K562 (cell line): ENCODE results near the gene ATAD3C. TPM values are rescaled to one million over a fixed set of nuclear protein-coding genes. Genes with fewer than 3 reads are reported as not detected.

ENCODE experiments used
- ARHGAP35 ChIP-seq: fragments of 450-650 bp; IDR thresholded peaks from 2 replicates; pipeline ENCODE4 v1.6.1; 2018; ENCODE audit not compliant: partially characterized antibody
- BDP1 ChIP-seq: IDR thresholded peaks from 3 replicates; pipeline ENCODE4 v1.6.1; 2011; ENCODE audit not compliant: insufficient read length, insufficient read depth
- CBFB ChIP-seq: sonication (generic); formaldehyde crosslinking; IDR thresholded peaks from 2 replicates; pipeline ENCODE4 v1.4.0; 2020; ENCODE audit warnings: mild to moderate bottlenecking, missing genetic modification reagents
- ELK3 ChIP-seq: fragments of 450-650 bp; formaldehyde crosslinking; IDR thresholded peaks from 2 replicates; pipeline ENCODE4 v1.4.0; 2020; ENCODE audit warnings: mild to moderate bottlenecking
- EP300 ChIP-seq: IDR thresholded peaks from 2 replicates; pipeline ENCODE4 v1.6.1; 2012; ENCODE audit warnings: low read length, improper control_type of control experiment
- ETS2 ChIP-seq: IDR thresholded peaks from 2 replicates; pipeline ENCODE4 v1.6.1; 2016; ENCODE audit warnings: borderline replicate concordance, missing genetic modification characterization, mild to moderate bottlenecking, moderate library complexity, missing compliant biosample characterization; ENCODE audit not compliant: poor library complexity, severe bottlenecking
- GABPB2 ChIP-seq: fragments of 250-450 bp; sonication (Bioruptor Pico); conservative IDR thresholded peaks from 2 replicates; pipeline ENCODE4 v1.5.1; 2021; ENCODE audit warnings: mild to moderate bottlenecking
- HDAC3 ChIP-seq: fragments of 450-650 bp; IDR thresholded peaks from 2 replicates; pipeline ENCODE4 v1.6.1; 2018; ENCODE audit warnings: borderline replicate concordance, mild to moderate bottlenecking, moderate library complexity; ENCODE audit not compliant: partially characterized antibody
- HEY1 ChIP-seq: fragments of 250-450 bp; sonication (Bioruptor Pico); IDR thresholded peaks from 2 replicates; pipeline ENCODE4 v1.5.0; 2020; ENCODE audit warnings: mild to moderate bottlenecking, moderate library complexity, borderline replicate concordance
- HMGN3 ChIP-seq: IDR thresholded peaks from 2 replicates; pipeline ENCODE4 v1.6.1; 2011; ENCODE audit warnings: borderline replicate concordance, low read depth, mild to moderate bottlenecking, mixed read lengths, low read length; ENCODE audit not compliant: insufficient read length; ENCODE audit errors: extremely low read depth
- HNRNPL ChIP-seq: fragments of 200-400 bp; formaldehyde crosslinking; IDR thresholded peaks from 2 replicates; pipeline ENCODE4 v1.6.1; 2017; ENCODE audit warnings: low read depth, mild to moderate bottlenecking, low read length
- IRF1 ChIP-seq: sonication (generic); formaldehyde crosslinking; IDR thresholded peaks from 2 replicates; pipeline ENCODE4 v1.8.0; 2022; ENCODE audit warnings: missing genetic modification reagents, mild to moderate bottlenecking, borderline replicate concordance
- KLF1 ChIP-seq: fragments of 450-650 bp; IDR thresholded peaks from 2 replicates; pipeline ENCODE4 v1.6.1; 2016; ENCODE audit warnings: missing genetic modification characterization, missing compliant biosample characterization
- LARP7 ChIP-seq: fragments of 450-650 bp; IDR thresholded peaks from 2 replicates; pipeline ENCODE4 v1.6.1; 2016
- MAZ ChIP-seq, 2 experiments: fragments of 450-650 bp in 1 of 2; sonication (generic) in 1 of 2; formaldehyde crosslinking; IDR thresholded peaks in 1 of 2; conservative IDR thresholded peaks in 1 of 2; 2 replicates each; pipeline versions ENCODE4 v1.4.0 to v1.5.0; 2020; ENCODE audit warnings: mild to moderate bottlenecking in 1 of 2, missing genetic modification reagents in 1 of 2
- MED1 ChIP-seq: sonication (generic); formaldehyde crosslinking; IDR thresholded peaks from 2 replicates; pipeline ENCODE4 v1.8.1; 2023; ENCODE audit warnings: missing genetic modification reagents, borderline replicate concordance
- MTA2 ChIP-seq: fragments of 450-650 bp; IDR thresholded peaks from 2 replicates; pipeline ENCODE4 v1.6.1; 2016; ENCODE audit warnings: low read depth
- NCOA6 ChIP-seq: fragments of 450-650 bp; IDR thresholded peaks from 2 replicates; pipeline ENCODE4 v1.6.1; 2017; ENCODE audit warnings: mild to moderate bottlenecking
- NELFE ChIP-seq: IDR thresholded peaks from 2 replicates; pipeline ENCODE4 v1.6.1; 2011; ENCODE audit warnings: mild to moderate bottlenecking; ENCODE audit not compliant: insufficient read depth, insufficient read length
- SMAD1 ChIP-seq: fragments of 150-350 bp; IDR thresholded peaks from 2 replicates; pipeline ENCODE4 v1.6.1; 2014; ENCODE audit warnings: low read length, low read depth; ENCODE audit not compliant: partially characterized antibody
- SMARCC2 ChIP-seq: fragments of 450-650 bp; IDR thresholded peaks from 2 replicates; pipeline ENCODE4 v1.6.1; 2017; ENCODE audit warnings: antibody characterized with exemption, moderate library complexity, mild to moderate bottlenecking, low read depth
- TAF1 ChIP-seq: IDR thresholded peaks from 2 replicates; pipeline ENCODE4 v1.6.1; 2011; ENCODE audit warnings: mild to moderate bottlenecking, low read length, moderate library complexity; ENCODE audit not compliant: insufficient read depth, control insufficient read depth, severe bottlenecking; ENCODE audit errors: extremely low read depth
- ZC3H8 ChIP-seq: fragments of 450-650 bp; IDR thresholded peaks from 2 replicates; pipeline ENCODE4 v1.6.1; 2017
- ZNF232 ChIP-seq: sonication (generic); formaldehyde crosslinking; IDR thresholded peaks from 2 replicates; pipeline ENCODE4 v1.8.0; 2022; ENCODE audit warnings: mild to moderate bottlenecking, missing genetic modification reagents
- ZNF316 ChIP-seq: fragments of 450-650 bp; IDR thresholded peaks from 2 replicates; pipeline ENCODE4 v1.6.1; 2016
- ZNF347 ChIP-seq: fragments of 450-650 bp; formaldehyde crosslinking; IDR thresholded peaks from 2 replicates; pipeline ENCODE4 v1.4.0; 2020; ENCODE audit warnings: low read depth, mild to moderate bottlenecking, moderate library complexity
- polyA plus RNA-seq, 8 experiments: library from polyadenylated mRNA; depleted of rRNA in 4 of 8; stranded (reverse) in 5 of 8; unstranded in 3 of 8; fragments of >200 nt; fragmentation: Nextera tagmentation in 2 of 8; fragmentation: Illumina TruSeq in 1 of 8; extraction: Ambion mirVana in 2 of 8; extraction: Trizol in 1 of 8; gene quantifications; 2 replicates each; pipeline versions ENCODE4 v1.2.1 to v1.2.3, GENCODE V29; 2011 to 2014; ENCODE audit warnings: inconsistent platforms in 1 of 8, missing spikeins in 1 of 8
- total RNA-seq, 7 experiments: library from RNA; depleted of rRNA in 6 of 7; stranded (reverse); fragments of >200 nt in 6 of 7; fragmentation: Illumina TruSeq in 2 of 7; extraction: Trizol in 2 of 7; gene quantifications; 2 replicates each; pipeline versions ENCODE4 v1.2.1 to v1.2.3, GENCODE V29; 2011 to 2021; ENCODE audit warnings: low replicate concordance in 1 of 7
- TF ChIP-seq, protein P1 (sequence below): sonication (generic); formaldehyde crosslinking; IDR thresholded peaks from 2 replicates; pipeline ENCODE4 v1.8.0; 2022; ENCODE audit warnings: mild to moderate bottlenecking, missing genetic modification reagents, borderline replicate concordance

The ATAD3C gene
- total and polyA plus RNA-seq, 9 of the 15 experiments (the other 6 are each of a cell fraction or from before 2014, with no cell fraction given): 0.03 to 0.18 TPM; not detected in 7

DNA sequence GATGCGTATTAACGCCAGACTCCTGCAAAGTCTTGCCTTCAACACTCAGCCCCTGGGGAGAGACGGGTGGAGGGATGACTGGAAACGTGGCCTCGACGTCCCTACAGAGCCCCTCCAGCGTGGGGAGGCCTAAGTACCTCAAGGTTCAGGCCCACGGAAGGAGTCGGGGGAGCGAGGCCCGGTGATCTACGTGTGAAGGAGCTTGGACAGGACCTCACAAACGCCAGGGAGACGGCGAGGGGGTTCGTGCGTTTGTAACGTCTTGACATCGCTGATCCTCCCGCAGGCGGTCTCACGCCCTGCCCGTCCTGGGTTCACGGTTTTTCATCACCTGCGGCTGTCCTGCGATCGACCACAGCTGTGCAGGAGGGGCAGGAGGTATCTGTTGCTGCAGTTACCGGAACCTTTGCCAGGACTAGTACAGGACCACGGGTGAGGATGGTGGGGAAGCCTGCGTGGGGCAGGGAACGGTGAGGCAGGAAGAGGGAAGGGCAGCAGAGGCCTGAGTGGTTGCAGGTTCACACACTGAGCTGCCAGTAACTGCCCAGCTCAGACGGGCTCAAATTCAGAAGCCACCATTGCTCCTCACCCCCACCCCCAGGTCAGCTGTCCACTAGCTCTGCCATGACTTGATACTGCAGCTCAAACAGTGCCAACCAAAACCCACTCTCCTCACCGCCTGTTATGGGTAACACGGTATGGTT, 49.5 kb upstream of the ATAD3C start (continued):
- TF ChIP-seq ARHGAP35 (peak; percentile 55), KLF1 (tag) (no peak), ZC3H8 (no peak), MED1 (CRISPR knock-in tag) (no peak), IRF1 (CRISPR knock-in tag) (no peak), BDP1 (no peak), GABPB2 (CRISPR knock-in tag) (no peak), ZNF316 (no peak), ELK3 (no peak), ETS2 (no peak), LARP7 (no peak; the same call in 1 of the 2 replicates), NCOA6 (no peak), SMARCC2 (no peak), ZNF347 (CRISPR knock-in tag) (no peak), MAZ (CRISPR knock-in tag; conservative IDR thresholded peaks at IDR 0.05 in 1 of 2, IDR thresholded peaks at IDR 0.05 in 1 of 2) (no peak), HDAC3 (no peak), EP300 (no peak), SMAD1 (no peak), CBFB (CRISPR knock-in tag) (no peak), NELFE (no peak), MTA2 (no peak), HNRNPL (no peak), ZNF232 (CRISPR knock-in tag) (0 out of 2 replicates have a peak, but pooled peaks have one; percentile 8), HMGN3 (no peak), HEY1 (no peak), TAF1 (no peak)
- TF ChIP-seq, protein P1, sequence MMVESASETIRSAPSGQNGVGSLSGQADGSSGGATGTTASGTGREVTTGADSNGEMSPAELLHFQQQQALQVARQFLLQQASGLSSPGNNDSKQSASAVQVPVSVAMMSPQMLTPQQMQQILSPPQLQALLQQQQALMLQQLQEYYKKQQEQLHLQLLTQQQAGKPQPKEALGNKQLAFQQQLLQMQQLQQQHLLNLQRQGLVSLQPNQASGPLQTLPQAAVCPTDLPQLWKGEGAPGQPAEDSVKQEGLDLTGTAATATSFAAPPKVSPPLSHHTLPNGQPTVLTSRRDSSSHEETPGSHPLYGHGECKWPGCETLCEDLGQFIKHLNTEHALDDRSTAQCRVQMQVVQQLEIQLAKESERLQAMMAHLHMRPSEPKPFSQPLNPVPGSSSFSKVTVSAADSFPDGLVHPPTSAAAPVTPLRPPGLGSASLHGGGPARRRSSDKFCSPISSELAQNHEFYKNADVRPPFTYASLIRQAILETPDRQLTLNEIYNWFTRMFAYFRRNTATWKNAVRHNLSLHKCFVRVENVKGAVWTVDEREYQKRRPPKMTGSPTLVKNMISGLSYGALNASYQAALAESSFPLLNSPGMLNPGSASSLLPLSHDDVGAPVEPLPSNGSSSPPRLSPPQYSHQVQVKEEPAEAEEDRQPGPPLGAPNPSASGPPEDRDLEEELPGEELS (CRISPR knock-in tag): 0 out of 2 replicates have a peak, but pooled peaks have one; percentile 34
